NCI-H187 (cell line): ENCODE data around the gene B4GALT5.
"Not testable (repeated sequence)": the region's sequence is repeated elsewhere in the genome, so short reads cannot be mapped to it uniquely, and the experiment has no call there.

ENCODE experiments used
- DNase-seq, 2 experiments: peaks; one replicate each; lab custom pipeline; 2025; lab: John Stamatoyannopoulos, UW

B4GALT5 gene

DNA sequence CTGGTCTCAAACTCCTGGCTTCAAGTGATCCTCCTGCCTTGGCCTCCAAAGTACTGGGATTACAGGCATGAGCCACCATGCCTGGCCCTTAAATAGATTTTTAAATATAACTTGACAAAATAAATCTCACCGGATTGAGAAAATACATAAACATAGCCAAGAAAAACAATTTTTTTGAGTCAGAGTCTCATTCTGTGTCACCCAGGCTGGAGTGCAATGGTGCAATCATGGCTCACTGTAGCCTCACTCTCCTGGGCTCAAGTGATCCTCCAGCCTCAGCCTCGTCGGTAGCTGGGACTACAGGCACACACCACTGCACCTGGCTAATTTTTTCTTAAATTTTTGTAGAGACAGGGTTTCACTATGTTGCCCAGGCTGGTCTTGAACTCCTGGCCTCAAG lies 85.4 kb downstream of the B4GALT5 start:
- not testable (repeated sequence) for DNase-seq

- no peak for DNase-seq
These were observed 86.3 kb downstream of the B4GALT5 start for GRCh38 chr20:49627329-49627761.

DNA sequence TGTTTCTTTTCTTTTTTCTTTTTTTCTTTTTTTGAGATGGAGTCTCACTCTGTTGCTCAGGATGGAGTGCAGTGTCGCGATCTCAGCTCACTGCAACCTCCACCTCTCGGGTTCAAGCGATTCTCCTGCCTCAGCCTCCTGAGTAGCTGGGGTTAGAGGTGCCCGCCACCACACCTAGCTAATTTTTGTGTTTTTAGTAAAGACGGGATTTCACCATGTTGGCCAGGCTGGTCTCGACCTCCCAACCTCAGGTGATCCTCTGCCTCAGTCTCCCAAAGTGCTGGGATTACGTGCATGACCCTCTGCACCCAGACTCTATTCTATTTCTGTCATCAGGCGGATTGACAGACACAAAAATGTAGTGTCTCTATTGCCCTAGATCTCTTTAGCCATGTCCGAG lies 88.7 kb downstream of the B4GALT5 start:
- DNase-seq, result not testable (repeated sequence)

DNA sequence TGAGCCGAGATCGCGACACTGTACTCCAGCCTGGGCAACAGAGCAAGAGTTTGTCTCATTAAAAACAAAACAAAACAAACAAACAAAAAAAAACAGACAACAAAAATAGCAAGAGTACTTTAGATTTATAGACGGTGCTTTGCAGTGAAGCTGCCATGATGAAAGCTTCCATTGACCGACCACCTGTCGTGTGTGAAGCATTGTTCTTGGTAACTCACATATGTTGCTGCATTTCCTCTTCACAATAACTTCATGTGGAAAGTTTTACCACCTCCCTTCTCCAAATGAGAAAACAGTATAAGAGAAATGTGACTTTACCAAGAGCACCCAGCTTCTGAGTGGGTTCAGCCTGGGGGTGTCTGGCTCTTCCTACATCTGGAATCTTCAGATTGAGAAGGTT lies 89.4 kb downstream of the B4GALT5 start:
- no peak for DNase-seq

GRCh38 chr20:49622243-49622642 lies 91.4 kb downstream of the B4GALT5 start:
- DNase-seq, result no peak

DNA sequence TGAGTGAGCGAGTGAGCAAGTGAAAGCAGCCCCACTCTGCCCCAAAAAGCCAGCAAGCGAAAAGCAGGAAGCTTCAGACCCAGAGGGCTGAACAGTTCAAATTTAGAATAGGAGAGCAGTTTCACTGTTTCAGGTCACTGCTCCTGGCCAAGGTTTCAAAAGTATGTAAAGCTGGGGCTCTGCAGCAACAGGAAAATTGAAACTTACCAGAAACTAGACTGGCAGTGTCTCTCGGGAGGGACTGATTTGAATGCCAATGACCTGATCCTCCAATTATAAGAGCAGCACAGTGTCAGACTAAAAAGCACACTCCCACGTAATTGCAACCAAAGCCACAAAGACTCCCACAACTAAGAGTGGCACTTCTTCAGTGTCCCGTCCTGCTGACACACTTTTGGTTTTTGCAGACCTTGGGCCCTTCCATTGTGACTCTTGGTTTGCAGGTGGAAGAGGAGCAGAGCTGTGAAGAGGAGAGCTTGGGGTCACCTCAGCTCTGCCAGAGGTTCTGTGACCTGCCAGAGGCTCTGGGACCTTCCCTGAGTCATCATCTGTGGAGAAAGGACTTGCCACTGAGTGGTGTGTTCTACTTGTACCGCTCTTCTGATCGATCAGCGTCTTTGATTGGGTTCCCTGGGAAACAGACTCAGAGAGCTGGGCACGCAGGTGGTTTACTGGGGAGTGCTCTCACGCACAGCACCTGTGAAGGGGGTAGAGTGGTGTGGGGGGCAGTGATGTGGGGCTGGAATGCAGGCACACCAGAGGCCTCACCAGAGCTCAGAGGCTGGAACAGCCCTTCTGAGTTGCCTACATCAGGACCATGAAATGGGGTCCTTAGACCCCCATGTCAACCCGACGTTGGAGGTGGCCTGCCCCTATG lies 93.1 kb downstream of the B4GALT5 start:
- no peak for DNase-seq

DNA sequence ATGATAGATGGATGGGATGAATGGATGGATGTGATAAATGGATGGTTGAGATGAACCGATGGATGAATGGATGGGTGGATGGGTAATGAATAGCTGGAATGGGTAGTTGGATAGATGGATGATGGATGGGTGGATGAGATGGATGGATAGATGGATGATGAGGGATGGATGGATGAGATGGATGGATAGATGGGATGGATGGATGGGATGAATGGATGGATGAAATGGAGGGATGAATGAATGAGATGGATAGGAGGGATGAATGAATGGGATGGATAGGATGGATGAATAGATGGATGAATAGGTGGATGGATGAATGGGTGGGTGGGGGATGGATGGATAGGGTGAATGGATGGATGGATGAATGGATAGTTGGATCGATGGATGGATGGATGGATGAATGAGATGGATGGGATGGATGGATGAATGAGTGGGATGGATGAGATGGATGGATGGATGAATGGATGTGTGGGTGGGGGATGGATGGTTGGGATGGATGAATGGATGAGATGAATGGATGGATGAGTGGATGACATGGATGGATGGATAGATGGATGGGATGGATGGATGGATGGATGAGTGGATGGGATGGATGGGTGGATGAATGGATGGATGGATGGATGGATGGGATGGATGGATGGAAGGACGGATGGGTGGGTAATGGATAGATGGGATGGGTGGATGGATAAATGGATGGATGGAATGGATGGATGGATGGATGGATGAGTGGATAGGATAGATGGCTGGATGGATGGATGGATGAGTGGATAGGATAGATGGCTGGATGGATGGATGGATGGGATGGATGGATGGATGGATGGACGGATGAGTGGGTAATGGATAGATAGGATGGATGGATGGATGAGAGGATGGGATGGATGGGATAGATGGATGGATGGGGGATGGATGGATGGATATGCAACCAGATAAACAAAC lies 94.3 kb downstream of the B4GALT5 start:
- no peak for DNase-seq

- no peak for DNase-seq
These were observed 95.4 kb downstream of the B4GALT5 start for GRCh38 chr20:49618289-49618688.

- not testable (repeated sequence) for DNase-seq
These were observed 96.3 kb downstream of the B4GALT5 start for GRCh38 chr20:49617394-49617793.

- no peak for DNase-seq
These were observed 97.3 kb downstream of the B4GALT5 start for GRCh38 chr20:49616154-49617007.

- no peak for DNase-seq
These were observed 98.1 kb downstream of the B4GALT5 start for GRCh38 chr20:49615401-49616153.

DNA sequence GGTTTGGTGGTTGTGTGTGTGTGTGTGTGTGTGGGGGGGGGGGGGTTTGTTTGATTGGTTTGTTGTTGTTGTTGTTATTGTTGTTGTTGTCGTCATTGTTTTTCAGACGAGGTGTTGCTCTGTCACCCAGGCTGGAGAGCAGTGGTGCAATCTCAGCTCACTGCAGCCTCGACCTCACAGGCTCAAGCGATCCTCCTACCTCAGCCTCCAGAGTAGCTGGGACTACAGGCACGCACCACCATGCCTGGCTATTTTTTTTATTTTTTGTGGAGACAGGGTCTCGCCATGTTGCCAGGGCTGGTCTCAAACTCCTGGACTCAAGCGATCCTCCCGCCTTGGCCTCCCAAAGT lies 98.7 kb downstream of the B4GALT5 start:
- not testable (repeated sequence) for DNase-seq

DNA sequence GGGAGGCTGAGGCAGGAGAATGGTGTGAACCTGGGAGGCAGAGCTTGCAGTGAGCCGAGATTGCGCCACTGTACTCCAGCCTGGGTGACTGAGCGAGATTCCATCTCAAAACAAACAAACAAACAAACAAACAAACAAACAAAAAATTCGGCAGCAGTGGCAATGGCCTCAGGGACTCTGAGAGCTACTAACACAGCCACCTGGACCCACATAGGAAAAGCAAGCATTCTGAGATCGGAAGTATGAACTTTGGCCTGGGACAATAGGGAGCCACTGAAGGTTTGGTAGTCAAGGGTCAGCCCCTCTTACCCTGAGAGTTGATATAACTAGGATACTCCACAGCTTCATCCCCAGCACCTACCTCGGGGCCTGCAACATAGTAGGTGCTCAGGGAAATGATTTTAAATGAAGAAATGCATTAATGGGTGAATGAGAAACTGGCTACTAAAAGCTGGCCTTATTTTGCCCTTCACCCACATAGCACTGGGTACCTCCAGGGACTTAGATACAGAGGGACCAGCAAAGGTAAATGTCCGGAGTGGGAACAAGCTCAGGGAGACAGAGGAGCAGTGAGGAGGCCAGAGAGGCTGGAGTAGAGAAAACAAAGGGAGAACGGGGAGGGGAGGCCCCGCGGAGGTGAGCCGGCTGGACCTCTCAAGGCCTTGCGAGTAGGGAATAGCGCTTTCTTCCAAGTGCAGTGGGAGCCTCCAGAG lies 99.2 kb downstream of the B4GALT5 start:
- DNase-seq, result no peak

GRCh38 chr20:49612127-49612738 lies 101.4 kb downstream of the B4GALT5 start:
- DNase-seq, result no peak

GRCh38 chr20:49611539-49612126 lies 102.0 kb downstream of the B4GALT5 start:
- not testable (repeated sequence) for DNase-seq

- peak; percentile 9 to 42 for DNase-seq
These were observed 102.8 kb downstream of the B4GALT5 start for GRCh38 chr20:49610691-49611538.

GRCh38 chr20:49608752-49609670 lies 104.7 kb downstream of the B4GALT5 start:
- peak; percentile 55 to 65 for DNase-seq

DNA sequence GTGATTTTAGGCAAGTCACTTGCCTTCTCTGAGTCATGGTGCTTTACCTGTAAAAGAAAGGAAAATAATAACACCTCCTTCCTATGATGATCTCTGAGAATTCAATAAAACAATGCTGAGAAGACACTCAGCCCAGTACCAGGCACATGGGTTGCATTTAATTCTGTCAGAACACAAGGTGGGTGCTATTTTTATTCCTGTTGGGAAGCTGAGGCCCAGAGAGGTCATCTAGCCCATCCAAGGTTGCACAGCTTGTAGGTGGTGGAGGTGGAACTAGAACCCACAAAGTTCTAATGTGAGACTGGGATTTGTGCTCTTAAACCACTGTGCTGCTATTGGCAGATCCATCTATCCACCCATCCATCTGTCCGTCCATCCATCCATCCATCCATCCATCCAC lies 106.1 kb downstream of the B4GALT5 start:
- no peak for DNase-seq
